ENCODE results near the gene SNAPC3. TPM values are rescaled to one million over a fixed set of nuclear protein-coding genes. Genes with fewer than 3 reads are reported as not detected.

SNAPC3 gene
- polyA plus RNA-seq, 1 donor (not counting 4 experiments of a cell fraction or from before 2014, with no cell fraction given) = 29.9 TPM

- no peak for FAIRE-seq
- H3K27me3 ChIP-seq (ENCODE audit: control insufficient read depth, extremely low read depth, insufficient read depth, low read length) = no peaks in the 10 kb centered on the region
- H3K79me2 ChIP-seq (ENCODE audit: control insufficient read depth, insufficient read depth, low read length) = no peaks in the 10 kb centered on the region
Measured at GRCh38 chr9:15499139-15499538, 76.5 kb downstream of the SNAPC3 start.

GRCh38 chr9:15501179-15501578, 78.5 kb downstream of the SNAPC3 start:
- DNase-seq (ENCODE audit: low read depth, low spot score) (no peak), FAIRE-seq (no peak)
- Histone ChIP-seq H2AFZ (ENCODE audit: control insufficient read depth, low read length) (no peak overlapping the region), H3K4me1 (ENCODE audit: control insufficient read depth, extremely low read depth, insufficient read depth, low read length) (no peaks in the 10 kb centered on the region), H3K79me2 (ENCODE audit: control insufficient read depth, insufficient read depth, low read length) (no peaks in the 10 kb centered on the region), H4K20me1 (ENCODE audit: control insufficient read depth, extremely low read depth, insufficient read depth, low read length) (no peaks in the 10 kb centered on the region), H3K27me3 (ENCODE audit: control insufficient read depth, extremely low read depth, insufficient read depth, low read length) (no peaks in the 10 kb centered on the region), H3K4me2 (ENCODE audit: control insufficient read depth, extremely low read depth, insufficient read depth, low read depth, low read length) (no peak overlapping the region), H3K36me3 (ENCODE audit: control insufficient read depth in 2 of 2, extremely low read depth in 1 of 2, insufficient read depth in 2 of 2, low read length in 2 of 2) (no peaks in the 10 kb centered on the region), H3K9me1 (ENCODE audit: control insufficient read depth, extremely low read depth, insufficient read depth, low read length) (no peaks in the 10 kb centered on the region), H3K9ac (ENCODE audit: control insufficient read depth, extremely low read depth, insufficient read depth, low read length) (no peak overlapping the region), H3K4me3 (ENCODE audit: control insufficient read depth in 2 of 3, extremely low read depth in 1 of 3, insufficient read depth in 2 of 3, low read depth in 1 of 3, low read length in 3 of 3) (no peak overlapping the region), H3K27ac (ENCODE audit: control insufficient read depth, insufficient read depth, low read length) (no peak overlapping the region), H3K9me3 (ENCODE audit: control insufficient read depth, low read depth, low read length) (no peaks in the 10 kb centered on the region)
- TF ChIP-seq EZH2 (IDR thresholded peaks at IDR 0.05; ENCODE audit: low read length) (no peak), CTCF (optimal IDR thresholded peaks at IDR 0.05 in 1 of 3, IDR thresholded peaks at IDR 0.05 in 1 of 3, conservative IDR thresholded peaks at IDR 0.05 in 1 of 3; ENCODE audit: extremely low read depth in 1 of 3, insufficient read depth in 2 of 3, low read length in 3 of 3) (no peak)
- dilution Hi-C loops (cut with MboI; ENCODE audit: extremely low pct_ligation_motif_present, low sequenced_read_pairs) = no loop called here

More at GRCh38 chr9:15499139-15499538, 76.5 kb downstream of the SNAPC3 start:
- dilution Hi-C loops (cut with MboI; ENCODE audit: extremely low pct_ligation_motif_present, low sequenced_read_pairs) = no loop called here
- no peak overlapping the region for H3K4me3 ChIP-seq (ENCODE audit: control insufficient read depth in 2 of 3, extremely low read depth in 1 of 3, insufficient read depth in 2 of 3, low read depth in 1 of 3, low read length in 3 of 3)
- no peaks in the 10 kb centered on the region for H4K20me1 ChIP-seq (ENCODE audit: control insufficient read depth, extremely low read depth, insufficient read depth, low read length)
- H3K4me2 ChIP-seq (ENCODE audit: control insufficient read depth, extremely low read depth, insufficient read depth, low read depth, low read length) = no peak overlapping the region
- no peaks in the 10 kb centered on the region for H3K9me3 ChIP-seq (ENCODE audit: control insufficient read depth, low read depth, low read length)
- no peak overlapping the region for H3K9ac ChIP-seq (ENCODE audit: control insufficient read depth, extremely low read depth, insufficient read depth, low read length)
- DNase-seq (ENCODE audit: low read depth, low spot score) = no peak
- H3K36me3 ChIP-seq (ENCODE audit: control insufficient read depth in 2 of 2, extremely low read depth in 1 of 2, insufficient read depth in 2 of 2, low read length in 2 of 2) = no peaks in the 10 kb centered on the region
- no peak overlapping the region for H2AFZ ChIP-seq (ENCODE audit: control insufficient read depth, low read length)
- H3K9me1 ChIP-seq (ENCODE audit: control insufficient read depth, extremely low read depth, insufficient read depth, low read length) = no peaks in the 10 kb centered on the region
- H3K4me1 ChIP-seq (ENCODE audit: control insufficient read depth, extremely low read depth, insufficient read depth, low read length) = no peaks in the 10 kb centered on the region
- no peak for TF ChIP-seq CTCF (optimal IDR thresholded peaks at IDR 0.05 in 1 of 3, IDR thresholded peaks at IDR 0.05 in 1 of 3, conservative IDR thresholded peaks at IDR 0.05 in 1 of 3; ENCODE audit: extremely low read depth in 1 of 3, insufficient read depth in 2 of 3, low read length in 3 of 3)
- no peak for TF ChIP-seq EZH2 (IDR thresholded peaks at IDR 0.05; ENCODE audit: low read length)
- H3K27ac ChIP-seq (ENCODE audit: control insufficient read depth, insufficient read depth, low read length) = no peak overlapping the region

Measured in keratinocyte (primary cell).